ENCODE results near the gene VANGL1. TPM values are rescaled to one million over a fixed set of nuclear protein-coding genes. Genes with fewer than 3 reads are reported as not detected.
A peak's percentile ranks its signal among the peaks of the same experiment; 100 is the strongest.
"Not testable (repeated sequence)": the region's sequence is repeated elsewhere in the genome, so short reads cannot be mapped to it uniquely, and the experiment has no call there.

The VANGL1 gene
- total RNA-seq, 1 donor from 2014 or later, result 9.9 TPM

- Mint-ChIP-seq H3K4me1 (ENCODE audit: low read depth) (no peaks in the 10 kb centered on the region), H3K4me3 (no peak overlapping the region), H3K9me3 (peaks cover 22% of the 10 kb centered on the region), H3K27me3 (ENCODE audit: insufficient read depth) (peaks cover 9% of the 10 kb centered on the region), H3K36me3 (ENCODE audit: low read depth) (no peaks in the 10 kb centered on the region), H3K27ac (no peak overlapping the region)
- intact Hi-C loops (cut with micrococcal nuclease), result no loop called here
- no peak for DNase-seq (ENCODE audit: low spot score)
These were observed 16.9 kb upstream of the VANGL1 start for GRCh38 chr1:115624859-115625258.

- no peak for DNase-seq (ENCODE audit: low spot score)
- peaks cover 5% of the 10 kb centered on the region for H3K9me3 Mint-ChIP-seq
- H3K4me1 Mint-ChIP-seq (ENCODE audit: low read depth), result no peaks in the 10 kb centered on the region
- peaks cover 9% of the 10 kb centered on the region for H3K27me3 Mint-ChIP-seq (ENCODE audit: insufficient read depth)
- intact Hi-C loops (cut with micrococcal nuclease), result no loop called here
- no peak overlapping the region for H3K4me3 Mint-ChIP-seq
- H3K27ac Mint-ChIP-seq, result no peak overlapping the region
- H3K36me3 Mint-ChIP-seq (ENCODE audit: low read depth), result no peaks in the 10 kb centered on the region
These were observed 11.4 kb upstream of the VANGL1 start for GRCh38 chr1:115630342-115630741.

GRCh38 chr1:115632251-115633026 is 9.3 kb upstream of the VANGL1 start:
- DNase-seq (ENCODE audit: low spot score), result no peak
- Mint-ChIP-seq H3K4me1 (ENCODE audit: low read depth) (no peaks in the 10 kb centered on the region), H3K36me3 (ENCODE audit: low read depth) (no peaks in the 10 kb centered on the region), H3K27me3 (ENCODE audit: insufficient read depth) (peaks cover 12% of the 10 kb centered on the region), H3K27ac (no peak overlapping the region), H3K4me3 (no peak overlapping the region), H3K9me3 (peaks cover 10% of the 10 kb centered on the region)
- intact Hi-C loops (cut with micrococcal nuclease), result no loop called here

- H3K27me3 Mint-ChIP-seq (ENCODE audit: insufficient read depth), result peaks cover 11% of the 10 kb centered on the region
These were observed 8.2 kb upstream of the VANGL1 start for GRCh38 chr1:115633606-115634005.

GRCh38 chr1:115637247-115637646 is 4.5 kb upstream of the VANGL1 start:
- H3K27ac Mint-ChIP-seq; intact Hi-C loops (cut with micrococcal nuclease); H3K4me1 Mint-ChIP-seq (ENCODE audit: low read depth); H3K36me3 Mint-ChIP-seq (ENCODE audit: low read depth); H3K4me3 Mint-ChIP-seq; DNase-seq (ENCODE audit: low spot score): not testable (repeated sequence)
- Mint-ChIP-seq H3K27me3 (ENCODE audit: insufficient read depth) (peaks cover 18% of the 10 kb centered on the region), H3K9me3 (peaks cover 30% of the 10 kb centered on the region)

More at GRCh38 chr1:115633606-115634005, 8.2 kb upstream of the VANGL1 start:
- H3K36me3 Mint-ChIP-seq (ENCODE audit: low read depth); H3K4me3 Mint-ChIP-seq; DNase-seq (ENCODE audit: low spot score); H3K4me1 Mint-ChIP-seq (ENCODE audit: low read depth); H3K27ac Mint-ChIP-seq; intact Hi-C loops (cut with micrococcal nuclease): not testable (repeated sequence)
- peaks cover 18% of the 10 kb centered on the region for H3K9me3 Mint-ChIP-seq

GRCh38 chr1:115640384-115640783 is 1.4 kb upstream of the VANGL1 start:
- H3K4me1 Mint-ChIP-seq (ENCODE audit: low read depth), result peaks cover 16% of the 10 kb centered on the region
- intact Hi-C loops (cut with micrococcal nuclease), result loop anchor here (10.0 kb wide), 3 partner anchors 514 to 1894 kb away; no protein-coding TSS in a partner anchor
- H3K4me3 Mint-ChIP-seq, result peak overlapping the region; percentile 83
- H3K36me3 Mint-ChIP-seq (ENCODE audit: low read depth), result peaks cover 2% of the 10 kb centered on the region
- no peak for DNase-seq (ENCODE audit: low spot score)
- peak overlapping the region; percentile 22 for H3K27ac Mint-ChIP-seq
- H3K9me3 Mint-ChIP-seq, result peaks cover 25% of the 10 kb centered on the region
- peaks cover 27% of the 10 kb centered on the region for H3K27me3 Mint-ChIP-seq (ENCODE audit: insufficient read depth)

- H3K27ac Mint-ChIP-seq, result peak overlapping the region; percentile 48
- peak overlapping the region; percentile 87 for H3K4me3 Mint-ChIP-seq
- DNase-seq (ENCODE audit: low spot score), result peak; percentile 27
- peaks cover 19% of the 10 kb centered on the region for H3K9me3 Mint-ChIP-seq
- H3K36me3 Mint-ChIP-seq (ENCODE audit: low read depth), result peaks cover 2% of the 10 kb centered on the region
- peaks cover 23% of the 10 kb centered on the region for H3K27me3 Mint-ChIP-seq (ENCODE audit: insufficient read depth)
- intact Hi-C loops (cut with micrococcal nuclease), result loop anchor here (2.0 to 10.0 kb wide), 4 partner anchors 64 to 1892 kb away; no protein-coding TSS in a partner anchor
- H3K4me1 Mint-ChIP-seq (ENCODE audit: low read depth), result peaks cover 16% of the 10 kb centered on the region
These were observed 650 bp downstream of the VANGL1 start for GRCh38 chr1:115642168-115643072.

- DNase-seq (ENCODE audit: low spot score), result no peak
- Mint-ChIP-seq H3K4me3 (peak overlapping the region; percentile 87), H3K36me3 (ENCODE audit: low read depth) (peaks cover 2% of the 10 kb centered on the region), H3K27me3 (ENCODE audit: insufficient read depth) (peaks cover 23% of the 10 kb centered on the region), H3K27ac (peak overlapping the region; percentile 48), H3K9me3 (peaks cover 16% of the 10 kb centered on the region), H3K4me1 (ENCODE audit: low read depth) (peaks cover 16% of the 10 kb centered on the region)
- intact Hi-C loops (cut with micrococcal nuclease), result loop anchor here (2.0 to 10.0 kb wide), 4 partner anchors 64 to 1892 kb away; no protein-coding TSS in a partner anchor
These were observed 1.5 kb downstream of the VANGL1 start for GRCh38 chr1:115643225-115643624.

GRCh38 chr1:115643666-115644065 is 1.9 kb downstream of the VANGL1 start:
- H3K36me3 Mint-ChIP-seq (ENCODE audit: low read depth), result peaks cover 2% of the 10 kb centered on the region
- intact Hi-C loops (cut with micrococcal nuclease), result loop anchor here (2.0 to 10.0 kb wide), 4 partner anchors 63 to 1891 kb away; no protein-coding TSS in a partner anchor
- peaks cover 16% of the 10 kb centered on the region for H3K4me1 Mint-ChIP-seq (ENCODE audit: low read depth)
- peaks cover 22% of the 10 kb centered on the region for H3K27me3 Mint-ChIP-seq (ENCODE audit: insufficient read depth)
- peaks cover 11% of the 10 kb centered on the region for H3K9me3 Mint-ChIP-seq
- H3K27ac Mint-ChIP-seq, result no peak overlapping the region
- H3K4me3 Mint-ChIP-seq, result peak overlapping the region; percentile 87
- no peak for DNase-seq (ENCODE audit: low spot score)

GRCh38 chr1:115644109-115644508 is 2.3 kb downstream of the VANGL1 start:
- no peak for DNase-seq (ENCODE audit: low spot score)

GRCh38 chr1:115647047-115647446 is 5.3 kb downstream of the VANGL1 start:
- DNase-seq (ENCODE audit: low spot score), result no peak
- intact Hi-C loops (cut with micrococcal nuclease), result loop anchor here (5.0 to 10.0 kb wide), 6 partner anchors 40 to 1888 kb away; partner anchors contain the start of gene CSDE1
- Mint-ChIP-seq H3K9me3 (no peaks in the 10 kb centered on the region), H3K27me3 (ENCODE audit: insufficient read depth) (peaks cover 9% of the 10 kb centered on the region), H3K36me3 (ENCODE audit: low read depth) (peaks cover 7% of the 10 kb centered on the region), H3K4me3 (no peak overlapping the region), H3K4me1 (ENCODE audit: low read depth) (peaks cover 10% of the 10 kb centered on the region), H3K27ac (no peak overlapping the region)

More at GRCh38 chr1:115644109-115644508, 2.3 kb downstream of the VANGL1 start:
- peaks cover 10% of the 10 kb centered on the region for H3K9me3 Mint-ChIP-seq
- no peak overlapping the region for H3K27ac Mint-ChIP-seq
- no peak overlapping the region for H3K4me3 Mint-ChIP-seq
- peaks cover 2% of the 10 kb centered on the region for H3K36me3 Mint-ChIP-seq (ENCODE audit: low read depth)
- H3K27me3 Mint-ChIP-seq (ENCODE audit: insufficient read depth), result peaks cover 22% of the 10 kb centered on the region
- intact Hi-C loops (cut with micrococcal nuclease), result loop anchor here (10.0 kb wide), 3 partner anchors 511 to 1891 kb away; no protein-coding TSS in a partner anchor
- peaks cover 16% of the 10 kb centered on the region for H3K4me1 Mint-ChIP-seq (ENCODE audit: low read depth)

- Mint-ChIP-seq H3K9me3 (no peaks in the 10 kb centered on the region), H3K4me1 (ENCODE audit: low read depth) (peaks cover 10% of the 10 kb centered on the region), H3K27me3 (ENCODE audit: insufficient read depth) (peaks cover 9% of the 10 kb centered on the region), H3K36me3 (ENCODE audit: low read depth) (peaks cover 12% of the 10 kb centered on the region), H3K4me3 (no peak overlapping the region), H3K27ac (no peak overlapping the region)
- intact Hi-C loops (cut with micrococcal nuclease), result loop anchor here (5.0 to 10.0 kb wide), 6 partner anchors 40 to 1887 kb away; partner anchors contain the start of gene CSDE1
- DNase-seq (ENCODE audit: low spot score), result no peak
These were observed 5.7 kb downstream of the VANGL1 start for GRCh38 chr1:115647507-115647906.

Data from activated T-helper 1 cell treated with anti-CD3 and anti-CD28 coated beads, Interleukin-12 subunit alpha, Interleukin-12 subunit beta, Interleukin-2, Interleukin-4 antibody, amounts not matched to agents 30 ng/mL and 10 ng/mL and 1 ng/mL, durations not matched to agents 14 hours and 24 hours and 36 hours (primary cell).